HG03103 (cell line): Measurements from ENCODE around the gene CEP57.

Experiments
- ATAC-seq: cut with Tn5 transposase; IDR thresholded peaks from one replicate; pipeline ENCODE4 v1.9.1; 2021; ENCODE audit warnings: low read depth; ENCODE audit not compliant: unreplicated experiment

The CEP57 gene

GRCh38 chr11:95790123-95790932 is at the start of gene CEP57:
CEP57 (plus strand) TSS chr11:95790498; CDS start chr11:95790699, 201 bp downstream.
- peak; percentile 55 for ATAC-seq

- no peak for ATAC-seq
Observed at GRCh38 chr11:95750101-95750500, 40.2 kb upstream of the CEP57 start.

- ATAC-seq = no peak
Observed at GRCh38 chr11:95751515-95751914, 38.8 kb upstream of the CEP57 start.

- ATAC-seq = no peak
Observed at GRCh38 chr11:95760941-95761340, 29.4 kb upstream of the CEP57 start.

GRCh38 chr11:95762534-95762933 is 27.8 kb upstream of the CEP57 start:
- ATAC-seq = no peak

- ATAC-seq = peak; percentile 57
Observed at GRCh38 chr11:95764267-95764898, 25.9 kb upstream of the CEP57 start.

- no peak for ATAC-seq
Observed at GRCh38 chr11:95766701-95767100, 23.6 kb upstream of the CEP57 start.

- ATAC-seq = no peak
Observed at GRCh38 chr11:95767498-95767897, 22.8 kb upstream of the CEP57 start.

- ATAC-seq = no peak
Observed at GRCh38 chr11:95768521-95768920, 21.8 kb upstream of the CEP57 start.

GRCh38 chr11:95776859-95777258 is 13.4 kb upstream of the CEP57 start:
- no peak for ATAC-seq

- peak; percentile 59 for ATAC-seq
Observed at GRCh38 chr11:95778699-95779098, 11.6 kb upstream of the CEP57 start.

- ATAC-seq = no peak
Observed at GRCh38 chr11:95780544-95780943, 9.8 kb upstream of the CEP57 start.

GRCh38 chr11:95788921-95789505 is 1.3 kb upstream of the CEP57 start:
- no peak for ATAC-seq

- ATAC-seq = peak; percentile 58
Observed at GRCh38 chr11:95789506-95790122, 684 bp upstream of the CEP57 start, which contains the start of gene FAM76B. FAM76B (minus strand) TSS chr11:95789782; CDS start chr11:95789478, 304 bp downstream.

- ATAC-seq = peak; percentile 10
Observed at GRCh38 chr11:95790933-95791708, 823 bp downstream of the CEP57 start.

- no peak for ATAC-seq
Observed at GRCh38 chr11:95791709-95792033, 1.4 kb downstream of the CEP57 start.

- no peak for ATAC-seq
Observed at GRCh38 chr11:95792200-95792599, 1.9 kb downstream of the CEP57 start.

GRCh38 chr11:95792700-95793099 is 2.4 kb downstream of the CEP57 start:
- ATAC-seq = no peak

GRCh38 chr11:95793116-95793515 is 2.8 kb downstream of the CEP57 start:
- ATAC-seq = no peak

- no peak for ATAC-seq
Observed at GRCh38 chr11:95794086-95794485, 3.8 kb downstream of the CEP57 start.
